Spleen (tissue), 11 donors: ENCODE measurements around the gene CASP5. TPM values are rescaled to one million over a fixed set of nuclear protein-coding genes. Genes with fewer than 3 reads are reported as not detected.

Experiments used
- DNase-seq: peaks from one replicate; pipeline ENCODE4 v3.0.0-alpha.2; 2020
- H3K27ac ChIP-seq, 8 donors: fragments of 200-600 bp; sonication (generic) in 7 of 8; 1 replicate in 4 of 8; 2 replicates in 4 of 8; pipeline versions ENCODE4 v1.5.0 to v1.8.0; 2016 to 2021; ENCODE audit warnings: inconsistent platforms in 4 of 8, mild to moderate bottlenecking in 4 of 8, moderate library complexity in 1 of 8
- H3K27me3 ChIP-seq, 7 donors: fragments of 200-600 bp; sonication (generic) in 6 of 7; replicated peaks in 1 of 7; 1 replicate in 4 of 7; 2 replicates in 3 of 7; pipeline versions ENCODE4 v1.5.0 to v1.8.0; 2016 to 2021; ENCODE audit warnings: inconsistent platforms in 3 of 7, mild to moderate bottlenecking in 1 of 7
- H3K36me3 ChIP-seq, 6 donors: fragments of 200-600 bp; sonication (generic) in 5 of 6; 1 replicate in 4 of 6; 2 replicates in 2 of 6; pipeline versions ENCODE4 v1.5.0 to v1.8.0; 2016 to 2021; ENCODE audit warnings: inconsistent platforms in 2 of 6
- H3K4me1 ChIP-seq, 6 donors: fragments of 200-600 bp; sonication (generic) in 5 of 6; 1 replicate in 3 of 6; 2 replicates in 3 of 6; pipeline versions ENCODE4 v1.5.0 to v1.8.0; 2016 to 2021; ENCODE audit warnings: inconsistent platforms in 3 of 6
- H3K4me3 ChIP-seq, 8 donors: fragments of 200-600 bp; sonication (generic) in 7 of 8; 1 replicate in 4 of 8; 2 replicates in 4 of 8; pipeline versions ENCODE4 v1.5.0 to v1.8.0; 2016 to 2021; ENCODE audit warnings: inconsistent platforms in 4 of 8, mild to moderate bottlenecking in 4 of 8, moderate library complexity in 2 of 8
- H3K9me3 ChIP-seq, 8 donors: fragments of 200-600 bp; sonication (generic) in 7 of 8; 1 replicate in 4 of 8; 2 replicates in 4 of 8; pipeline versions ENCODE4 v1.5.0 to v1.8.0; 2016 to 2021; ENCODE audit warnings: inconsistent platforms in 4 of 8
- POLR2A ChIP-seq, 3 donors: fragments of 450-650 bp; IDR thresholded peaks; one replicate each; pipeline ENCODE4 v1.5.1; 2017; ENCODE audit warnings: antibody characterized with exemption in 3 of 3, mild to moderate bottlenecking in 1 of 3
- POLR2AphosphoS5 ChIP-seq, 3 donors: sonication (generic); formaldehyde crosslinking; IDR thresholded peaks; one replicate each; pipeline ENCODE4 v1.5.1; 2017; ENCODE audit warnings: antibody characterized with exemption in 3 of 3
- WGBS, 5 donors: extraction: QIAGEN DNeasy Blood & Tissue Kit in 3 of 5; methylation state at CpG; one replicate each; pipeline versions ENCODE4 v1.1.5 to v1.1.7; 2013 to 2018; 5-methylcytosine and 5-hydroxymethylcytosine counted together
- intact Hi-C: fragments of 100-400 bp; cut with DNase I; formaldehyde crosslinking; loops from one replicate; pipeline ENCODE4 v1.15.0; 2023; ENCODE audit warnings: low total_unique reads
- polyA plus RNA-seq, 3 donors: library from polyadenylated mRNA; stranded (reverse); fragments of 200-250 nt; gene quantifications; one replicate each; pipeline ENCODE4 v1.2.1, GENCODE V29; 2013
- total RNA-seq, 7 donors: library from RNA; depleted of rRNA in 3 of 7; stranded (reverse); fragments of >200 nt in 3 of 7; fragmentation: NEBNext Ultra II Directional in 4 of 7; extraction: Animal tissue kit (Norgen Biotek cat#: 25700) in 4 of 7; gene quantifications; one replicate each; pipeline versions ENCODE4 v1.1.0 to v1.2.1, GENCODE V29; 2016 to 2021
- TF ChIP-seq, protein P1 (sequence below), 11 experiments: fragments of 200-600 bp in 7 of 11; fragments of 450-650 bp in 4 of 11; sonication (generic) in 4 of 11; IDR thresholded peaks in 8 of 11; conservative IDR thresholded peaks in 3 of 11; 1 replicate in 7 of 11; 2 replicates in 4 of 11; pipeline versions ENCODE4 v1.4.0 to v1.8.0; 2016 to 2021; ENCODE audit warnings: antibody characterized with exemption in 11 of 11, inconsistent platforms in 4 of 11, mild to moderate bottlenecking in 1 of 11
- donor health status: healthy with polysubstance abuse.
- donor health status: DM: no; HTN: no; CAD: no; lungs with moderate emphysema.
- donor health status: DM: no; HTN: no; CAD: no.
- donor health status: Bipolar disorder and iron deficiency.
- donor health status: healthy.
- donor health status: DM: no; HTN: no; CAD: no.
- donor health status: DM: yes; HTN: yes; CAD: no.

The CASP5 gene
- total and polyA plus RNA-seq, 10 donors: 1.4 to 12.5 (median 3.1) TPM

DNA sequence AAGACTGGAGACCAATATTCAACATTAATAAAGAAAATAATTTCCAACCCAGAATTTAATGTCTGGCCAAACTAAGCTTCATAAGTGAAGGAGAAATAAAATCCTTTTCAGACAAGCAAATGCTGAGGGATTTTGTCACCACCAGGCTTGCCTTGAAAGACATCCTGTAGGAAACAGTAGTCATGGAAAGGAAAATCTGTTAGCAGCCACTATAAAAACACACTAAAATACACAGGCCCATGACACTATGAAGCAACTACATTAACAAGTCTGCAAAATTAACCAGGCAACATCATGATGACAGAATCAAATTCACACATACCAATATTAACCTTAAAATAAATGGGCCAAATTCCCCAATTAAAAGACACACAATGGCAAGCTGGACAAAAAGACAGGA lies 52.2 kb downstream of the CASP5 start:
- intact Hi-C loops: no loop called here
- peaks cover 0 to 32% (median 28%) of the 10 kb centered on the region in 8 donors for H3K9me3 ChIP-seq
- DNase-seq: no peak
- H3K27me3 ChIP-seq: no peaks in the 10 kb centered on the region
- H3K36me3 ChIP-seq: peaks cover 0 to 4% (median 0%) of the 10 kb centered on the region in 6 donors
- H3K4me3 ChIP-seq: no peak overlapping the region
- peaks cover 16 to 26% (median 25%) of the 10 kb centered on the region in 6 donors for H3K4me1 ChIP-seq
- H3K27ac ChIP-seq: peak overlapping the region in 1 of 8 donors; percentile 94
- TF ChIP-seq, protein P1, sequence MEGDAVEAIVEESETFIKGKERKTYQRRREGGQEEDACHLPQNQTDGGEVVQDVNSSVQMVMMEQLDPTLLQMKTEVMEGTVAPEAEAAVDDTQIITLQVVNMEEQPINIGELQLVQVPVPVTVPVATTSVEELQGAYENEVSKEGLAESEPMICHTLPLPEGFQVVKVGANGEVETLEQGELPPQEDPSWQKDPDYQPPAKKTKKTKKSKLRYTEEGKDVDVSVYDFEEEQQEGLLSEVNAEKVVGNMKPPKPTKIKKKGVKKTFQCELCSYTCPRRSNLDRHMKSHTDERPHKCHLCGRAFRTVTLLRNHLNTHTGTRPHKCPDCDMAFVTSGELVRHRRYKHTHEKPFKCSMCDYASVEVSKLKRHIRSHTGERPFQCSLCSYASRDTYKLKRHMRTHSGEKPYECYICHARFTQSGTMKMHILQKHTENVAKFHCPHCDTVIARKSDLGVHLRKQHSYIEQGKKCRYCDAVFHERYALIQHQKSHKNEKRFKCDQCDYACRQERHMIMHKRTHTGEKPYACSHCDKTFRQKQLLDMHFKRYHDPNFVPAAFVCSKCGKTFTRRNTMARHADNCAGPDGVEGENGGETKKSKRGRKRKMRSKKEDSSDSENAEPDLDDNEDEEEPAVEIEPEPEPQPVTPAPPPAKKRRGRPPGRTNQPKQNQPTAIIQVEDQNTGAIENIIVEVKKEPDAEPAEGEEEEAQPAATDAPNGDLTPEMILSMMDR (IDR thresholded peaks at IDR 0.05 in 8 of 11, conservative IDR thresholded peaks at IDR 0.05 in 3 of 11): no peak
- TF ChIP-seq POLR2A (IDR thresholded peaks at IDR 0.05) (no peak), POLR2AphosphoS5 (IDR thresholded peaks at IDR 0.05) (no peak)

DNA sequence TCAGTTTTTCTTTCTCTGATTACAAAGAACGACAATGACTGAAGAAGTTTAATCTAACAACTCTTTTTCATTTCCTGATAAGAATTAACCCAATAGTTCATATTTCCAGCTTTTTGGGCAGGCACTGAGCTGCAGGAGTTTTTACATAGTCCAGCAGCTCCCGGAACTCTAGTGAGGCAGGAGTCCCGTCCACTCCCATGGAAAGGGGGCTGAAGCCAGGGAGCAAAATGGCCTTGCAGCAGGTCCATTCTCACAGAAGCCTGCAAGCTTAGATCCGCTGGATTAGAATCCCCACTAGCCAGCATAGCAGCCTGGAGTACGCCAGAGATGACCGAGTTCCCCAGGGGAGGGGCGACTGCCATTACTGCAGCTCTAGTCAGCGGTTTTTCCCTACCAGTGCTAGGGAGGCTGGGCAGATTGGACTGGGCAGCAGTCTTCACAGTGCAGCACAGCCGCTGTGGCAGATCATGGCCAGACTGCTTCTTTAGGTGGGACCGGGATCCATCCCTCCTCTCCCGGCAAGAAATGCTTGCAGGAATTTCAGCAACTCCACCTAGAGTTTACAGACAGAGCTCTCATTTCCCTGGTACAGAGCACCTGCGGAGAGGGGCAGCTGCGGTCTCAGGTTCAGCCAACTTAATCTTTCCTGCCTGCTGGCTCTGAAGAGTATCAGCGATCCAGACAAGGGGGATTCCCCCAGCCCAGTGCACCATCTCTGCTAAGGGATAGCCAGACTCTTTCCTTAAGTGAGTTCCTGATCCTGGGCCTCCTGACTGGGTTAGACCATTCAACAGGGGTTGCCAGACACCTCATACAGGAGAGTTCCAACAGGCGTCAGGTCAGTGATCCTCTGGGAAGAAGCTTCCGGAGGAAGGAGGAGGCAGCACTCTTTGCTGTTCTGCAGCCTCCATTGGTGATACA lies 53.9 kb downstream of the CASP5 start:
- TF ChIP-seq POLR2A (IDR thresholded peaks at IDR 0.05) (no peak), POLR2AphosphoS5 (IDR thresholded peaks at IDR 0.05) (peak in 1 of 3 donors; percentile 12)
- DNase-seq: peak; percentile 81
- peaks cover 0 to 28% (median 25%) of the 10 kb centered on the region in 8 donors for H3K9me3 ChIP-seq
- no peaks in the 10 kb centered on the region for H3K27me3 ChIP-seq
- intact Hi-C loops: no loop called here
- H3K4me3 ChIP-seq: peak overlapping the region; percentile 45 to 70 (median 52)
- WGBS, 5 donors: 74 to 86% (median 80%) methylated on average over 15 to 16 of the region's 16 CpGs
- H3K4me1 ChIP-seq: peaks cover 20 to 42% (median 34%) of the 10 kb centered on the region in 6 donors
- H3K36me3 ChIP-seq: peaks cover 0 to 17% (median under 1%) of the 10 kb centered on the region in 6 donors
- H3K27ac ChIP-seq: peak overlapping the region; percentile 90 to 95 (median 91)

DNA sequence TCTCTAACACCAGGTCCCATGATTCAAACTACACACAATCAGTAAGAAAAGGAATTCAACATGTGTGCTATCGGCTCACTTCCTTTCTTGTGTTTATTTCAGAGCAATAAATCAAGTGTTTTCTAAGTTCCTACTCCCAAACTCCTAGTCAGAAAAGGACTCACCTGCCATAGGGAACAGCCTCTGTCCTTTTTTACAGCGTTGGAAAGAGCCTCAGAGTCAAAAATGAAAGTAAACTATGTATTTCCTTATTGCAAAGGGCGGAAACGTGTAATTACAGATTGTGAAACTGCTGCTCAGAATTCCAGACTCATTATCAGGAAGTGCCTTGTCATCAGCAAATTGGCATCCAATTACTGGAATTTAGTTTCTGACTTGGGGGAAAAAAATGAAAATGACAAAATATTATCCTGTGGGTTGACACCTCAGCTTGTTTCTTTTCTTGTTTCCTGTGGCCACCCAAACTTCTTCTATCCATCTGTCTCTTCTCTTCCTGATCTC lies 54.6 kb downstream of the CASP5 start, which contains the start of gene CASP4:
CASP4 (minus strand) TSS at position 220 of the 501 bp plus-strand sequence; CDS start at position 171, 49 bp downstream.
- TF ChIP-seq POLR2AphosphoS5 (IDR thresholded peaks at IDR 0.05) (peak in 2 of 3 donors; percentile 16 to 73), POLR2A (IDR thresholded peaks at IDR 0.05) (peak in 1 of 3 donors; percentile 33)
- TF ChIP-seq, protein P1 (IDR thresholded peaks at IDR 0.05 in 8 of 11, conservative IDR thresholded peaks at IDR 0.05 in 3 of 11): peak in 1 of 11 experiments; percentile 8
- DNase-seq: no peak
- Histone ChIP-seq H3K27ac (peak within 1 kb of the TSS; percentile 90 to 95 (median 91)), H3K36me3 (peaks cover 0 to 24% (median 4%) of the 10 kb centered on the region in 6 donors), H3K4me1 (peaks cover 23 to 50% (median 38%) of the 10 kb centered on the region in 6 donors), H3K4me3 (peak within 1 kb of the TSS; percentile 45 to 70 (median 52)), H3K27me3 (no peaks in the 10 kb centered on the region), H3K9me3 (peaks cover 0 to 28% (median 25%) of the 10 kb centered on the region in 8 donors)
- 0 to 1% (median 0%) methylated on average over 4 of the region's 4 CpGs for WGBS, 5 donors
- intact Hi-C loops: no loop called here

DNA sequence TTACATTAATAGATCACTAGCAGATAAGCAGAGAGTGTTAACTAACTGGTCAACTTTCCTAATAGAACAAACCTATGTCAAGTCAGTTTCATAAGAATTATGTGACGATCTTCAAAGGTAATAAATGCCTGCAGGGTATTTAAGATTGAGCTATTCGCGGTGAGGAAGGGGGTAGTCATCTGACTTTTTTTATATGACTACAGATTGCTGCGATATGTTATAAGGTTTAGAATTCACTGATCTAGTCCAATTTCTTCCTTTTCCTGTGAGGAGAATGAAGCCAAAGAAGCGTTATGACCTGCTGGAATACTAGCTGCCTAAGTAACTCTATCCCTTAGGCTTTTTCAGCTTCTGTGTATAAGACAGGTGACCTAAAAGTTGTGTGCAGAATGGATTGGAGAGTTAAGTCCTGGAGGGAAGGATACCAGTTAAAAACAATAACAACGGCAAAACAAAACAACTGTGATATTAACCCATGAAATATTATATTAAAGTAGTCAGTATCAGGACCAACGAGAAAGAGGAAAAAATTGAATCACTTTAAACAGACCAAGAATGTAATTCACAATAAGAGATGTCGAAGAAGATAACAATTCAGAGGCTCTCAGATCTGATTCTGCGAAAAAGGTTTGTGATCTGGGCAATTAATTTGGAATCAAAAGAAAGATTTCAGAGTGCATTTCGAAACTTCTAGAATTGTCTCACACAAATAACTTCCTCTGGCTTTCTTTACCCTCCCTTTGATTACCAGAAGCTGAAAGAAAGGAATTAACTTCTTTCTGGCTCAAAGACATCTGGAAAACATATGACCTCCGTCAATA lies 55.2 kb downstream of the CASP5 start:
- no peak for DNase-seq
- TF ChIP-seq, protein P1 (IDR thresholded peaks at IDR 0.05 in 8 of 11, conservative IDR thresholded peaks at IDR 0.05 in 3 of 11): no peak
- TF ChIP-seq POLR2A (IDR thresholded peaks at IDR 0.05): no peak
- TF ChIP-seq POLR2AphosphoS5 (IDR thresholded peaks at IDR 0.05): no peak
- Histone ChIP-seq H3K27ac (peak overlapping the region; percentile 90 to 95 (median 91)), H3K9me3 (peaks cover 0 to 23% (median 18%) of the 10 kb centered on the region in 8 donors), H3K4me3 (peak overlapping the region; percentile 45 to 70 (median 52)), H3K36me3 (peaks cover 0 to 28% (median 4%) of the 10 kb centered on the region in 6 donors), H3K4me1 (peaks cover 23 to 56% (median 44%) of the 10 kb centered on the region in 6 donors), H3K27me3 (no peaks in the 10 kb centered on the region)
- WGBS, 5 donors: 4 to 10% (median 5%) methylated on average over 11 of the region's 11 CpGs
- intact Hi-C loops: no loop called here
